GM18505 (cell line): ENCODE measurements around the gene FAM90A26.
"Not testable (repeated sequence)": the region's sequence is repeated elsewhere in the genome, so short reads cannot be mapped to it uniquely, and the experiment has no call there.

Experiments used
- ATAC-seq: cut with Tn5 transposase; IDR thresholded peaks from one replicate; pipeline ENCODE4 v1.9.1; 2021; ENCODE audit not compliant: unreplicated experiment

The FAM90A26 gene

GRCh38 chr4:9155101-9155886, 14.9 kb upstream of the FAM90A26 start:
- not testable (repeated sequence) for ATAC-seq

- ATAC-seq: not testable (repeated sequence)
Measured at GRCh38 chr4:9158392-9158791, 11.8 kb upstream of the FAM90A26 start.

- ATAC-seq: not testable (repeated sequence)
Measured at GRCh38 chr4:9160046-9160445, 10.2 kb upstream of the FAM90A26 start.

GRCh38 chr4:9165990-9166389, 4.2 kb upstream of the FAM90A26 start:
- not testable (repeated sequence) for ATAC-seq

- ATAC-seq: not testable (repeated sequence)
Measured at GRCh38 chr4:9210357-9210756, 40.1 kb downstream of the FAM90A26 start, which contains the start of gene USP17L10. TSS of gene USP17L10 (plus strand) at chr4:9210657. CDS start at chr4:9210657, 0 bp downstream.

GRCh38 chr4:9214701-9215100, 44.5 kb downstream of the FAM90A26 start:
- not testable (repeated sequence) for ATAC-seq

- not testable (repeated sequence) for ATAC-seq
Measured at GRCh38 chr4:9215105-9215504, 44.9 kb downstream of the FAM90A26 start, which contains the start of gene USP17L11. TSS of gene USP17L11 (plus strand) at chr4:9215405. CDS start at chr4:9215405, 0 bp downstream.

GRCh38 chr4:9219852-9220251, 49.6 kb downstream of the FAM90A26 start, which contains the start of gene USP17L12:
TSS of gene USP17L12 (plus strand) at chr4:9220152. CDS start at chr4:9220152, 0 bp downstream.
- ATAC-seq: not testable (repeated sequence)

GRCh38 chr4:9224596-9224995, 54.4 kb downstream of the FAM90A26 start, which contains the start of gene USP17L13:
TSS of gene USP17L13 (plus strand) at chr4:9224896. CDS start at chr4:9224896, 0 bp downstream.
- not testable (repeated sequence) for ATAC-seq
